ENCODE measurements around the gene TNNI3K. TPM values are rescaled to one million over a fixed set of nuclear protein-coding genes. Genes with fewer than 3 reads are reported as not detected.

TNNI3K gene
- polyA plus RNA-seq, 1 experiment: not detected

GRCh38 chr1:74571493-74571800, 336.3 kb downstream of the TNNI3K start:
- no peak for TF ChIP-seq CTCF (IDR thresholded peaks at IDR 0.05; ENCODE audit: insufficient read depth, low read depth, low read length)
- ChIA-PET POLR2A (no interaction called here), CTCF (no interaction called here)
- Histone ChIP-seq H3K36me3 (ENCODE audit: control insufficient read depth, insufficient read depth, low read length) (no peaks in the 10 kb centered on the region), H3K4me3 (ENCODE audit: low read depth, low read length) (no peak overlapping the region), H3K27me3 (ENCODE audit: control insufficient read depth, insufficient read depth, low read length) (no peaks in the 10 kb centered on the region)
- DNase-seq (ENCODE audit: low read depth): no peak

DNA sequence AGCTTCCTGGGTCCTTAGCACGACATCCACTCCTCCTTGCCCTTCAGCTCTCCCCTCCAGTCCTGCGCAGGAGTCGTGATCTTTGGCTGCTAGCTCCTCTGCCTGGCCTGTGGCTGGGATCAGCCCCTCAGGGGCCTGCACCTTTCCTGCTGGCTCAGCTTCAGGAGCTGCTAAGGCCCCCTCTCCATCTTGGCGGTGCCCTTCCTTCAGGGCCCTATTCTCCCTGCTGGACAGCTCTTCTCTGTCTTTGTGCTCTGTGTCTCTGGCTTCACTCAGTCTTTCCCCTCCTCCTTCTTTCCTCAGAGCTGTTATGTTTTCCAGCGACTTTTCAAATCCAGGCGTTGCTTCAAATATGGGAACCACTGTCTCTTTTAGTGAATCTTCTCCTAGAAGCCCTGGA, 336.7 kb downstream of the TNNI3K start:
- no peaks in the 10 kb centered on the region for H3K27me3 ChIP-seq (ENCODE audit: control insufficient read depth, insufficient read depth, low read length)
- no peak overlapping the region for H3K4me3 ChIP-seq (ENCODE audit: low read depth, low read length)
- no peaks in the 10 kb centered on the region for H3K36me3 ChIP-seq (ENCODE audit: control insufficient read depth, insufficient read depth, low read length)
- ChIA-PET CTCF (no interaction called here), POLR2A (no interaction called here)
- no peak for DNase-seq (ENCODE audit: low read depth)
- no peak for TF ChIP-seq CTCF (IDR thresholded peaks at IDR 0.05; ENCODE audit: insufficient read depth, low read depth, low read length)

DNA sequence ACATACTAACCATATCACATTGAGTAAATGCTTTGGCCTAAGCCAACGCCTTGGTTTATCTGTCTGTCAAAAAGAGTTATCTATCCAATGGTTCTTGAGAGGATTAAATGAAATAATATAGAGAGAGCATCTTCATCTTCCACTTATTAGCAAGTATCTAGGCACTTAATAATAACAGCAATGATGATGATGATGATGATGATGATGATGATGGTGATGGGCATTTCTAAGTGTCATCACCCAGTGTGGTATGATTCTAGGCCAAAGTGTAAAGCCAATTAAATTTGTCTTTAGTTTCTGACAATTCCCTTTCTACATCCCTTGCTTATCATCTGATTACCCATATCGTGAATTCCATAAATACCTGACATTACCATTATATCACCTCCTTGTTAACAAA, 342.9 kb downstream of the TNNI3K start:
- ChIA-PET POLR2A (no interaction called here), CTCF (no interaction called here)
- DNase-seq (ENCODE audit: low read depth): no peak
- H3K36me3 ChIP-seq (ENCODE audit: control insufficient read depth, insufficient read depth, low read length): no peaks in the 10 kb centered on the region
- H3K4me3 ChIP-seq (ENCODE audit: low read depth, low read length): no peak overlapping the region
- TF ChIP-seq CTCF (IDR thresholded peaks at IDR 0.05; ENCODE audit: insufficient read depth, low read depth, low read length): no peak
- no peaks in the 10 kb centered on the region for H3K27me3 ChIP-seq (ENCODE audit: control insufficient read depth, insufficient read depth, low read length)

GRCh38 chr1:74579425-74579824, 344.2 kb downstream of the TNNI3K start:
- Histone ChIP-seq H3K4me3 (ENCODE audit: low read depth, low read length) (no peak overlapping the region), H3K27me3 (ENCODE audit: control insufficient read depth, insufficient read depth, low read length) (no peaks in the 10 kb centered on the region), H3K36me3 (ENCODE audit: control insufficient read depth, insufficient read depth, low read length) (no peaks in the 10 kb centered on the region)
- ChIA-PET CTCF (no interaction called here), POLR2A (no interaction called here)
- no peak for DNase-seq (ENCODE audit: low read depth)
- TF ChIP-seq CTCF (IDR thresholded peaks at IDR 0.05; ENCODE audit: insufficient read depth, low read depth, low read length): no peak

DNA sequence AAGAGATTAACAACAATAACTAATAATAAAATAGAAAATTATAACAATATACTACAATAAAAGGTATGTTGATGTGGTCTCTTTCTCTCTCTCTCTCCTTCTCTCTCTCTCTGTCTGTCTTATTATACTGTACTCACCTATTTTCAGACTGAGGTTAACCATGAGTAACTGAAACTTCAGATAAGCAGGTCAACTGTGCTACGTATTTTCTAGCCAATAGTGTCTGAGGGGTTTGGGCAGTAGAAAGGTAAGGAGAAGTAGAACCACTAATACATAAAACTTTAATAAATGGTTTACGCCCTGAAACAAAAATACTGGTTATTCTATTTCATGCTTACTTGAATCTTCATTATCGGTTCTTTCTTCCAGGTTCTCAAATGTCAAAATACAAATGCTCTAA, 348.2 kb downstream of the TNNI3K start:
- DNase-seq (ENCODE audit: low read depth): no peak
- no peaks in the 10 kb centered on the region for H3K27me3 ChIP-seq (ENCODE audit: control insufficient read depth, insufficient read depth, low read length)
- ChIA-PET CTCF (no interaction called here), POLR2A (no interaction called here)
- H3K4me3 ChIP-seq (ENCODE audit: low read depth, low read length): no peak overlapping the region
- no peak for TF ChIP-seq CTCF (IDR thresholded peaks at IDR 0.05; ENCODE audit: insufficient read depth, low read depth, low read length)
- H3K36me3 ChIP-seq (ENCODE audit: control insufficient read depth, insufficient read depth, low read length): no peaks in the 10 kb centered on the region
